Measurements from ENCODE around the gene PERP.
"Not testable (repeated sequence)": the region's sequence is repeated elsewhere in the genome, so short reads cannot be mapped to it uniquely, and the experiment has no call there.

Gene PERP

DNA sequence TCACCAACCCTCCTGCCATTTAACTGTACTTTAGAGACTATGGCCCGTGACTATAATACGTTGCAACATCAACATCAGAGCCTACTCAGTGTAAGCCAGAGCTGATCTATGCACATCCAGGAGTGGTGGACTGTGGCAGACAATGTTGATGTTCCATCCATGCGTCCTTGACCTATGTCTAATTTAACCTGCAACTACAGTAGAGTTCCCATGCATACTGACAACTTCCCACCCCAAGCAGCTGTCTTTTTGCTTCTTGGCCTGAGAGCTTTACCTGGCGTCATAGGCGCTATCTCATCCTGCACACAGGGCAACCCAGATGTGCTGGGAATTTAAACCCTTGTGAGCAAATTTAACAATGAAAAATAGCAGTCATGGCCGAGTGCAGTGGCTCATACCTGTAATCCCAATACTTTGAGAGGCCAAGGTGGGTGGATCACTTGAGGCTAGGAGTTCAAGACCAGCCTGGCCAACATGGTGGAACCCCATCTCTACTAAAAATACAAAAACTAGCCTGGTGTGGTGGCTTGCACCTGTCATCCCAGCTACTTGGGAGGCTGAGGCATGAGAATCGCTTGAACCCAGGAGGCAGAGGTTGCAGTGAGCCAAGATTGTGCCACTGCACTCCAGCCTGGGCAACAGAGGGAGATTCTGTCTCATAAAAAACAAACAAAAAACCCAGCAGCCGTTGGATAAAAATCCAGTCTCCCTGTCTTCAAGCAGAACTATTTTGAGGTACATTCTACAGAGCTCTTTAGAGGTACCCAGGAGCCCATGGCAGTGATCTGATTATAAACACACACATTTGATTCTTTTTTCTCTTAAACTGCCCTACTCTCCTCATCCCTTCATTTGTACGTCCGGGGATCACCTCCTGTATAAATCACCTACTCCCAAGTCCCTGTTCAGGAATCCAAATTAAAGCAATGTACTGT is 22.0 kb downstream of the PERP start:
- no peak overlapping the region for H3K27ac ChIP-seq
- TF ChIP-seq ZFX (IDR thresholded peaks at IDR 0.05; ENCODE audit: borderline replicate concordance): no peak
- TF ChIP-seq, protein P1, sequence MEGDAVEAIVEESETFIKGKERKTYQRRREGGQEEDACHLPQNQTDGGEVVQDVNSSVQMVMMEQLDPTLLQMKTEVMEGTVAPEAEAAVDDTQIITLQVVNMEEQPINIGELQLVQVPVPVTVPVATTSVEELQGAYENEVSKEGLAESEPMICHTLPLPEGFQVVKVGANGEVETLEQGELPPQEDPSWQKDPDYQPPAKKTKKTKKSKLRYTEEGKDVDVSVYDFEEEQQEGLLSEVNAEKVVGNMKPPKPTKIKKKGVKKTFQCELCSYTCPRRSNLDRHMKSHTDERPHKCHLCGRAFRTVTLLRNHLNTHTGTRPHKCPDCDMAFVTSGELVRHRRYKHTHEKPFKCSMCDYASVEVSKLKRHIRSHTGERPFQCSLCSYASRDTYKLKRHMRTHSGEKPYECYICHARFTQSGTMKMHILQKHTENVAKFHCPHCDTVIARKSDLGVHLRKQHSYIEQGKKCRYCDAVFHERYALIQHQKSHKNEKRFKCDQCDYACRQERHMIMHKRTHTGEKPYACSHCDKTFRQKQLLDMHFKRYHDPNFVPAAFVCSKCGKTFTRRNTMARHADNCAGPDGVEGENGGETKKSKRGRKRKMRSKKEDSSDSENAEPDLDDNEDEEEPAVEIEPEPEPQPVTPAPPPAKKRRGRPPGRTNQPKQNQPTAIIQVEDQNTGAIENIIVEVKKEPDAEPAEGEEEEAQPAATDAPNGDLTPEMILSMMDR (IDR thresholded peaks at IDR 0.05): no peak

DNA sequence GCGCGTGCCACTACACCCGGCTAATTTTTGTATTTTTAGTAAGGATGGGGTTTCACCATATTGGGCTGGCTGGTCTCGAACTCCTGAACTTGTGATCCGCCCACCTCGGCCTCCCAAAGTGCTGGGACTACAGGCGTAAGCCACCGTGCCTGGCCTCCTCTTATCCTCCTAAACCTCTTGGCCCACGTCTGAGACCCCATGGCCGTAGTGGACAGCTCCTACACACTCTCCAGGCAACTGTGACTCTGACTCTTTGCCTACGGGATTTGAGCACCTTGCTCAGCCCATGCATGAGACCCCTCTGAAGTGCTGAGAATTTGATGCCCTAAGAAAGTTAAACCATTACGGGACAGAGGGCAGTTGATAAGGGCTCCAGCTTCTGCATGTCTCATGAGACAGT is 25.0 kb downstream of the PERP start:
- no peak for TF ChIP-seq ZFX (IDR thresholded peaks at IDR 0.05; ENCODE audit: borderline replicate concordance)
- TF ChIP-seq, protein P1 (IDR thresholded peaks at IDR 0.05): no peak
- H3K27ac ChIP-seq: no peak overlapping the region

DNA sequence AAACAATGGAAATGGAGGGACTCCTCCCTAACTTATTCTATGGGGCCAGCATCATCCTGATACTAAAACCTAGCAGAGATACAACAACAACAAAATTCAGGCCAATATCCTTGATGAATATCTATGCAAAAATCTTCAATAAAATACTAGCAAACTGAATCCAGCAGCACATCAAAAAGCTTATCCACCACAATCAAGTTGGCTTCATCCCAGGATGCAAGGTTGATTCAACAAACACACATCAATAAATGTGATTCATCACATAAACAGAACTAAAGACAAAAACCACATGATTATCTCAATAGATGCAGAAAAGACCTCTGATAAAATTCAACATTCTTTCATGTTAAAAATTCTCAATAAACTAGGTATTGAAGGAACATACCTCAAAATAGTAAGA is 27.7 kb downstream of the PERP start:
- not testable (repeated sequence) for H3K27ac ChIP-seq

DNA sequence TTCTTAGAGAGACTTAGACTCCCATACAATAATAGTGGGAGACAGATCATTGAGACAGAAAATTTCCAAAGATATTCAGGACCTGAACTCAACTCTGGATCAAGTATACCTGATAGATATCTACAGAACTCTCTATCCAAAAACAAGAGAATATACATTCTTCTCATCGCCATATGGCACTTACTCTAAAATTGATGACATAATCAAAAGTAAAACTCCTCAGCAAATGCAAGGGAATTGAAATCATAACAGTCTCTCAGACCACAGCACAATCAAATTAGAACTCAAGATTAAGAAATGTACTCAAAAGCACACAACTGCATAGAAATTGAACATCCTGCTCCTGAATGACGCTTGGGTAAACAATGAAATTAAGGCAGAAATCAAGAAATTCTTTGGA is 28.7 kb downstream of the PERP start:
- H3K27ac ChIP-seq: no peak overlapping the region
- TF ChIP-seq ZFX (IDR thresholded peaks at IDR 0.05; ENCODE audit: borderline replicate concordance): no peak
- TF ChIP-seq, protein P1 (IDR thresholded peaks at IDR 0.05): no peak

DNA sequence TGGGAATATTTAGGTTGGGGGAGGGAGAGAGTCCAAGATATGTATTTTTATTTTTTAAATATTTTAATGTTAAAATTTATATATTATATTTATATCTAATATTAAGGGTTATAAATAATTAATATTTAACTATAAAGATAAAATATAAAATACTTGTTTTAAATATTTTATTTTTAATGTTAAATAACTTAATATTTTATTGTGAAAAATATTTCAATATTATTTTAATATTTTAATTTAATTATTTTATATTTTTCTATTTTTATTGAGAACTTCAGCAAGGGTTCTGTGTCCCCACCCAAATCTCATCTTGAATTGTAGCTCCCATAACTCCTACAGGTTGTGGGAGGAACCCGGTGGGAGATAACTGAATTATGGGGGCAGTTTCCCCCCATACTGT is 34.0 kb downstream of the PERP start:
- no peak overlapping the region for H3K27ac ChIP-seq
- TF ChIP-seq ZFX (IDR thresholded peaks at IDR 0.05; ENCODE audit: borderline replicate concordance): no peak
- TF ChIP-seq, protein P1 (IDR thresholded peaks at IDR 0.05): no peak

DNA sequence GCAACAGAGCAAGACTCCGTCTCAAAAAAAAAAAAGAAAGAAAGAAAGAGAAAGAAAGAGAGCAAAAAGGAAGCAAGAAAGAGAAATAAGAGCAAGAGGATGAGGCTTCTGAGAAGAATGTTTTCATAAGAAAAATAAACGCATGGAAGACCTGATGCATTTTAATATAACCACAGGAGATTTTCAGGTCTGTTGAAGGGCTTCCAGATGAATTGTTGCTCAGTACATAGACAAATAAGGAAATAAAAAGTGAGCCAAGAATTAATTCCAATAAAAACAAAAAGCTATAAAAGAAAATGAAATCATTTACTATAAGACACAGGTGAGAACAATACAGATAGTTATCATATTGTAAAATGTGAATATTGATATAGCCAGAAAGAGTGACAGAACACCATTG is 43.5 kb downstream of the PERP start:
- no peak overlapping the region for H3K27ac ChIP-seq
- TF ChIP-seq, protein P1 (IDR thresholded peaks at IDR 0.05): no peak
- no peak for TF ChIP-seq ZFX (IDR thresholded peaks at IDR 0.05; ENCODE audit: borderline replicate concordance)

DNA sequence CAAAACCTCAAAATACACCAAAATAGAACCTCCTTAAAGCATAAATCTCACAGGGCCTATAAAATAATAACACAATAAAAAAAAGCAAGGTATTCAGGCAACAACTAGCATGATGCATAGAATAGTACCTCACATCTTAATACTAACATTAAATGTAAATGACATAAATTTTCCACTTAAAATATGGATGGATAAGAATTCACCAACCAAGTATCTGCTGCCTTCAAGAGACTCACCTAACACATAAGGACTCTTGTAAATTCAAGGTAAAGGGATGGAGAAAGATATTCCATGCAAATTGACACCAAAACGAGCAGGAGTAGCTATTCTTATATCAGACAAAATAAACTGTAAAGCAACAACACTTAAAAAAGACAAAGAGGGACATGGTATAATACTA is 52.2 kb downstream of the PERP start:
- no peak overlapping the region for H3K27ac ChIP-seq
- TF ChIP-seq, protein P1 (IDR thresholded peaks at IDR 0.05): no peak
- no peak for TF ChIP-seq ZFX (IDR thresholded peaks at IDR 0.05; ENCODE audit: borderline replicate concordance)
